K562 (cell line): ENCODE results near the gene NBEAL2. TPM values are rescaled to one million over a fixed set of nuclear protein-coding genes. Genes with fewer than 3 reads are reported as not detected.
A peak's percentile ranks its signal among the peaks of the same experiment; 100 is the strongest.

ENCODE experiments used
- ATAC-seq: fragments of 200-7000 bp; cut with Tn5 transposase; 3 replicates; pipeline ENCODE4 v1.9.1; 2020; ENCODE audit warnings: moderate library complexity
- BruUV-seq: library from RNA; stranded (reverse); fragments of 400-500 nt; replicated peaks from 2 replicates; lab custom pipeline; 2021; lab: Mats Ljungman, UMichigan
- CTCF ChIA-PET: fragments of 300-600 bp; formaldehyde crosslinking; extraction: SDS; loops from one replicate; lab custom pipeline; 2021; ENCODE audit warnings: low intra/inter-chr PET ratio; lab: Yijun Ruan, JAX
- POLR2A ChIA-PET: fragments of 300-600, 350-650 bp; sonication (Branson Sonifier 250); formaldehyde crosslinking; extraction: SDS; loops from one replicate; lab custom pipeline; 2021; ENCODE audit warnings: antibody characterized with exemption, inconsistent platforms; lab: Yijun Ruan, JAX
- DNase-seq, 4 experiments: peaks; one replicate each; pipeline versions ENCODE4 v3.0.0 to v3.0.0-alpha.2; 2011 to 2018; ENCODE audit warnings: low spot score in 3 of 4, mixed read lengths in 3 of 4; ENCODE audit errors: extremely low read depth in 1 of 4
- FAIRE-seq: peaks from 2 replicates; lab custom pipeline; 2011; peaks lifted over from hg19 to GRCh38; lab: Jason Lieb, UNC
- H2AFZ ChIP-seq: 2 replicates; pipeline ENCODE4 v1.6.0; 2011; ENCODE audit warnings: low read depth, low read length, control low read depth, inconsistent platforms
- H3K27ac ChIP-seq: fragments of 200-600 bp; 3 replicates; pipeline ENCODE4 v1.8.0; 2011; ENCODE audit warnings: low read depth, mild to moderate bottlenecking, control low read depth, inconsistent platforms, low read length, moderate library complexity, mixed read lengths; ENCODE audit errors: extremely low read depth
- H3K27me3 ChIP-seq, 2 experiments: fragments of 300-600 bp in 1 of 2; 2 replicates in 1 of 2; 3 replicates in 1 of 2; pipeline versions ENCODE4 v1.6.0 to v1.8.0; 2011; ENCODE audit warnings: inconsistent platforms in 2 of 2, low read length in 2 of 2, mild to moderate bottlenecking in 1 of 2, mixed read lengths in 1 of 2, moderate library complexity in 1 of 2; ENCODE audit not compliant: control insufficient read depth in 2 of 2, insufficient read depth in 2 of 2
- H3K36me3 ChIP-seq: fragments of 300-600 bp; 3 replicates; pipeline ENCODE4 v1.8.0; 2011; ENCODE audit warnings: mild to moderate bottlenecking, low read length, inconsistent platforms; ENCODE audit not compliant: control insufficient read depth, insufficient read depth
- H3K4me1 ChIP-seq, 2 experiments: fragments of 200-600 bp in 1 of 2; replicated peaks in 1 of 2; 2 replicates in 1 of 2; 3 replicates in 1 of 2; pipeline versions ENCODE4 v1.5.1 to v1.8.0; 2011; ENCODE audit warnings: inconsistent platforms in 2 of 2, low read length in 2 of 2, mild to moderate bottlenecking in 1 of 2, mixed read lengths in 1 of 2, moderate library complexity in 1 of 2; ENCODE audit not compliant: control insufficient read depth in 2 of 2, insufficient read depth in 2 of 2
- H3K4me2 ChIP-seq: 2 replicates; pipeline ENCODE4 v1.6.1; 2011; ENCODE audit warnings: low read length, control low read depth, inconsistent platforms, mixed read lengths; ENCODE audit not compliant: insufficient read depth
- H3K4me3 ChIP-seq: fragments of 200-600 bp; sonication (generic), shearing (Covaris generic); 2 replicates; pipeline ENCODE4 v1.5.1; 2016; ENCODE audit warnings: control low read depth, inconsistent platforms
- H3K79me2 ChIP-seq: fragments of 200-600 bp; 3 replicates; pipeline ENCODE4 v1.8.0; 2011; ENCODE audit warnings: low read length, inconsistent platforms; ENCODE audit not compliant: control insufficient read depth, insufficient read depth
- H3K9ac ChIP-seq, 2 experiments: 2 replicates each; pipeline versions ENCODE4 v1.6.0 to v1.6.1; 2011; ENCODE audit warnings: low read depth in 2 of 2, low read length in 2 of 2, control low read depth in 1 of 2, inconsistent platforms in 1 of 2, mild to moderate bottlenecking in 1 of 2, mixed read lengths in 1 of 2; ENCODE audit not compliant: insufficient read depth in 1 of 2
- H3K9me1 ChIP-seq: one replicate; pipeline ENCODE4 v1.6.0; 2011; ENCODE audit warnings: inconsistent platforms, mild to moderate bottlenecking, low read length, moderate library complexity; ENCODE audit not compliant: control insufficient read depth, insufficient read depth
- H3K9me3 ChIP-seq: replicated peaks from 2 replicates; pipeline ENCODE4 v1.5.1; 2011; ENCODE audit warnings: low read depth, low read length, inconsistent platforms; ENCODE audit not compliant: control insufficient read depth, insufficient read depth
- H4K20me1 ChIP-seq: replicated peaks from 2 replicates; pipeline ENCODE4 v1.6.1; 2011; ENCODE audit warnings: low read length, inconsistent platforms, mixed read lengths; ENCODE audit not compliant: control insufficient read depth, insufficient read depth
- BRCA1 ChIP-seq, 2 experiments: fragments of 450-650 bp in 1 of 2; sonication (generic) in 1 of 2; formaldehyde crosslinking in 1 of 2; IDR thresholded peaks; 2 replicates each; pipeline versions ENCODE4 v1.5.0 to v1.6.1; 2017 to 2020; ENCODE audit warnings: mild to moderate bottlenecking in 1 of 2, missing genetic modification reagents in 1 of 2
- HDAC2 ChIP-seq: fragments of 450-650 bp; IDR thresholded peaks from 2 replicates; pipeline ENCODE4 v1.6.1; 2016; ENCODE audit warnings: mild to moderate bottlenecking
- KLF6 ChIP-seq: fragments of 250-450 bp; sonication (Bioruptor Pico); IDR thresholded peaks from 2 replicates; pipeline ENCODE4 v1.4.0; 2020; ENCODE audit warnings: mild to moderate bottlenecking, moderate library complexity, borderline replicate concordance
- POLR2A ChIP-seq: fragments of 450-650 bp; conservative IDR thresholded peaks from 2 replicates; pipeline ENCODE4 v1.6.1; 2016
- POLR3G ChIP-seq: IDR thresholded peaks from 2 replicates; pipeline ENCODE4 v1.6.1; 2011; ENCODE audit not compliant: insufficient read length, insufficient replicate concordance; ENCODE audit errors: extremely low read depth
- SMARCA5 ChIP-seq: fragments of 450-650 bp; IDR thresholded peaks from 2 replicates; pipeline ENCODE4 v1.6.1; 2016
- TCF3 ChIP-seq: sonication (generic); formaldehyde crosslinking; IDR thresholded peaks from 2 replicates; pipeline ENCODE4 v1.4.0; 2020; ENCODE audit warnings: mild to moderate bottlenecking, missing genetic modification reagents
- ZC3H4 ChIP-seq: sonication (generic); formaldehyde crosslinking; IDR thresholded peaks from 2 replicates; pipeline ENCODE4 v1.9.0; 2021; ENCODE audit warnings: missing genetic modification reagents, borderline replicate concordance
- WGBS: fragments of 100-300 bp; shearing (Covaris generic); methylation state at CpG from one replicate; pipeline ENCODE4 v1.1.6; 2016; ENCODE audit warnings: low coverage, mixed read lengths; ENCODE audit not compliant: insufficient coverage; ENCODE audit errors: missing lambda C conversion rate; 5-methylcytosine and 5-hydroxymethylcytosine counted together
- in situ Hi-C: fragments of 300-500 bp; cut with MboI; formaldehyde crosslinking; loops from 4 replicates; pipeline ENCODE4 v1.15.0; 2018; ENCODE audit warnings: inconsistent platforms, mixed read lengths
- intact Hi-C: fragments of 100-400 bp; cut with micrococcal nuclease; formaldehyde crosslinking; loops from 2 replicates; pipeline ENCODE4 v1.14.2; 2022
- polyA plus RNA-seq, 8 experiments: library from polyadenylated mRNA; depleted of rRNA in 4 of 8; stranded (reverse) in 5 of 8; unstranded in 3 of 8; fragments of >200 nt; fragmentation: Nextera tagmentation in 2 of 8; fragmentation: Illumina TruSeq in 1 of 8; extraction: Ambion mirVana in 2 of 8; extraction: Trizol in 1 of 8; gene quantifications; 2 replicates each; pipeline versions ENCODE4 v1.2.1 to v1.2.3, GENCODE V29; 2011 to 2014; ENCODE audit warnings: inconsistent platforms in 1 of 8, missing spikeins in 1 of 8
- total RNA-seq, 7 experiments: library from RNA; depleted of rRNA in 6 of 7; stranded (reverse); fragments of >200 nt in 6 of 7; fragmentation: Illumina TruSeq in 2 of 7; extraction: Trizol in 2 of 7; gene quantifications; 2 replicates each; pipeline versions ENCODE4 v1.2.1 to v1.2.3, GENCODE V29; 2011 to 2021; ENCODE audit warnings: low replicate concordance in 1 of 7
- TF ChIP-seq, protein P1 (sequence below), 2 experiments: fragments of 450-650 bp; conservative IDR thresholded peaks; 2 replicates each; pipeline ENCODE4 v1.6.1; 2017; ENCODE audit warnings: mild to moderate bottlenecking in 2 of 2, moderate library complexity in 2 of 2
- TF ChIP-seq, protein P2 (sequence below), 2 experiments: fragments of 450-650 bp; formaldehyde crosslinking in 1 of 2; IDR thresholded peaks; 2 replicates each; pipeline versions ENCODE4 v1.4.0 to v1.6.1; 2014 to 2020; ENCODE audit warnings: mild to moderate bottlenecking in 2 of 2, borderline replicate concordance in 1 of 2, low read depth in 1 of 2
- TF ChIP-seq, protein P3 (sequence below): IDR thresholded peaks from 2 replicates; pipeline ENCODE4 v1.6.1; 2014; ENCODE audit warnings: antibody characterized with exemption

Gene NBEAL2
- total and polyA plus RNA-seq, 9 of the 15 experiments (the other 6 are each of a cell fraction or from before 2014, with no cell fraction given): 0.06 to 114 (median 29.6) TPM

DNA sequence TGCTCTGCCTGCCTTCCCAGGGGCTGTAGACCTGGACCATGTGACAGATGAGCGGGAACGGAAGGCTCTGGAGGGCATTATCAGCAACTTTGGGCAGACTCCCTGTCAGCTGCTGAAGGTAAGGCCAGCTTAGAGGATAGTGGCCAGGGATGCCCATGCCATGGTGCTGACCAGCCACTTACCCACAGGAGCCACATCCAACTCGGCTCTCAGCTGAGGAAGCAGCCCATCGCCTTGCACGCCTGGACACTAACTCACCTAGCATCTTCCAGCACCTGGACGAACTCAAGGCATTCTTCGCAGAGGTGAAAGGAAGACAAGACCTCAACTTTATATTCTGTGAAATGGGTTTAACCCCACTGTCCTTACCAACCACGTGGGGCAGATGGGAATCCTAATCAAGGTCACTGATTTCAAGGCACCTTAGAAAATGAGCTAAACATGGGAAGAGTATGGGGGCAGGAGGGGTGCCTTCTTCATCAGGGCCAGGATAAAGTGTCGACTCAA, 26.7 kb downstream of the NBEAL2 start:
- peaks cover 0 to 26% of the 10 kb centered on the region in 2 experiments; a peak in 1 of 5 replicates for H3K4me1 ChIP-seq
- peak; percentile 70 for FAIRE-seq
- ChIA-PET CTCF (no interaction called here), POLR2A (interaction anchor here (0.7 to 2.2 kb wide), 7 partner anchors 8 to 27 kb away, joined by 3 to 8 read pairs (median 5); partner anchors contain the start of gene NBEAL2)
- no peak overlapping the region for H3K4me2 ChIP-seq
- H3K79me2 ChIP-seq: no peaks in the 10 kb centered on the region
- H3K9me3 ChIP-seq: no peaks in the 10 kb centered on the region
- H2AFZ ChIP-seq: no peak overlapping the region
- BruUV-seq: no TSS peak
- H3K9ac ChIP-seq: no peak overlapping the region
- in situ Hi-C loops: no loop called here
- no peaks in the 10 kb centered on the region for H3K9me1 ChIP-seq
- H3K4me3 ChIP-seq: no peak overlapping the region
- no peaks in the 10 kb centered on the region for H3K27me3 ChIP-seq
- peaks cover 89% of the 10 kb centered on the region; the same call in 2 of the 3 replicates for H3K36me3 ChIP-seq
- intact Hi-C loops: no loop called here
- ATAC-seq: no peak
- 85% methylated on average over 9 of the region's 9 CpGs for WGBS
- no peak overlapping the region for H3K27ac ChIP-seq
- DNase-seq: no peak
- H4K20me1 ChIP-seq: 0 out of 2 replicates have a peak, but pooled peaks cover 3% of the 10 kb centered on the region
- TF ChIP-seq KLF6 (CRISPR knock-in tag) (no peak), POLR2A (no peak), BRCA1 (IDR thresholded peaks at IDR 0.05) (no peak), BRCA1 (CRISPR knock-in tag; IDR thresholded peaks at IDR 0.05) (no peak), SMARCA5 (peak; percentile 70; the same call in 1 of the 2 replicates), ZC3H4 (no peak), POLR3G (no peak), TCF3 (CRISPR knock-in tag) (no peak), HDAC2 (peak; percentile 48; the same call in 1 of the 2 replicates)
- TF ChIP-seq, protein P1, sequence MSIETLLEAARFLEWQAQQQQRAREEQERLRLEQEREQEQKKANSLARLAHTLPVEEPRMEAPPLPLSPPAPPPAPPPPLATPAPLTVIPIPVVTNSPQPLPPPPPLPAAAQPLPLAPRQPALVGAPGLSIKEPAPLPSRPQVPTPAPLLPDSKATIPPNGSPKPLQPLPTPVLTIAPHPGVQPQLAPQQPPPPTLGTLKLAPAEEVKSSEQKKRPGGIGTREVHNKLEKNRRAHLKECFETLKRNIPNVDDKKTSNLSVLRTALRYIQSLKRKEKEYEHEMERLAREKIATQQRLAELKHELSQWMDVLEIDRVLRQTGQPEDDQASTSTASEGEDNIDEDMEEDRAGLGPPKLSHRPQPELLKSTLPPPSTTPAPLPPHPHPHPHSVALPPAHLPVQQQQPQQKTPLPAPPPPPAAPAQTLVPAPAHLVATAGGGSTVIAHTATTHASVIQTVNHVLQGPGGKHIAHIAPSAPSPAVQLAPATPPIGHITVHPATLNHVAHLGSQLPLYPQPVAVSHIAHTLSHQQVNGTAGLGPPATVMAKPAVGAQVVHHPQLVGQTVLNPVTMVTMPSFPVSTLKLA (conservative IDR thresholded peaks at IDR 0.05): no peak
- TF ChIP-seq, protein P2, sequence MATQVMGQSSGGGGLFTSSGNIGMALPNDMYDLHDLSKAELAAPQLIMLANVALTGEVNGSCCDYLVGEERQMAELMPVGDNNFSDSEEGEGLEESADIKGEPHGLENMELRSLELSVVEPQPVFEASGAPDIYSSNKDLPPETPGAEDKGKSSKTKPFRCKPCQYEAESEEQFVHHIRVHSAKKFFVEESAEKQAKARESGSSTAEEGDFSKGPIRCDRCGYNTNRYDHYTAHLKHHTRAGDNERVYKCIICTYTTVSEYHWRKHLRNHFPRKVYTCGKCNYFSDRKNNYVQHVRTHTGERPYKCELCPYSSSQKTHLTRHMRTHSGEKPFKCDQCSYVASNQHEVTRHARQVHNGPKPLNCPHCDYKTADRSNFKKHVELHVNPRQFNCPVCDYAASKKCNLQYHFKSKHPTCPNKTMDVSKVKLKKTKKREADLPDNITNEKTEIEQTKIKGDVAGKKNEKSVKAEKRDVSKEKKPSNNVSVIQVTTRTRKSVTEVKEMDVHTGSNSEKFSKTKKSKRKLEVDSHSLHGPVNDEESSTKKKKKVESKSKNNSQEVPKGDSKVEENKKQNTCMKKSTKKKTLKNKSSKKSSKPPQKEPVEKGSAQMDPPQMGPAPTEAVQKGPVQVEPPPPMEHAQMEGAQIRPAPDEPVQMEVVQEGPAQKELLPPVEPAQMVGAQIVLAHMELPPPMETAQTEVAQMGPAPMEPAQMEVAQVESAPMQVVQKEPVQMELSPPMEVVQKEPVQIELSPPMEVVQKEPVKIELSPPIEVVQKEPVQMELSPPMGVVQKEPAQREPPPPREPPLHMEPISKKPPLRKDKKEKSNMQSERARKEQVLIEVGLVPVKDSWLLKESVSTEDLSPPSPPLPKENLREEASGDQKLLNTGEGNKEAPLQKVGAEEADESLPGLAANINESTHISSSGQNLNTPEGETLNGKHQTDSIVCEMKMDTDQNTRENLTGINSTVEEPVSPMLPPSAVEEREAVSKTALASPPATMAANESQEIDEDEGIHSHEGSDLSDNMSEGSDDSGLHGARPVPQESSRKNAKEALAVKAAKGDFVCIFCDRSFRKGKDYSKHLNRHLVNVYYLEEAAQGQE (IDR thresholded peaks at IDR 0.05; ENCODE audit: borderline replicate concordance): no peak
- TF ChIP-seq, protein P2 (CRISPR knock-in tag; IDR thresholded peaks at IDR 0.05; ENCODE audit: low read depth): no peak
- TF ChIP-seq, protein P3, sequence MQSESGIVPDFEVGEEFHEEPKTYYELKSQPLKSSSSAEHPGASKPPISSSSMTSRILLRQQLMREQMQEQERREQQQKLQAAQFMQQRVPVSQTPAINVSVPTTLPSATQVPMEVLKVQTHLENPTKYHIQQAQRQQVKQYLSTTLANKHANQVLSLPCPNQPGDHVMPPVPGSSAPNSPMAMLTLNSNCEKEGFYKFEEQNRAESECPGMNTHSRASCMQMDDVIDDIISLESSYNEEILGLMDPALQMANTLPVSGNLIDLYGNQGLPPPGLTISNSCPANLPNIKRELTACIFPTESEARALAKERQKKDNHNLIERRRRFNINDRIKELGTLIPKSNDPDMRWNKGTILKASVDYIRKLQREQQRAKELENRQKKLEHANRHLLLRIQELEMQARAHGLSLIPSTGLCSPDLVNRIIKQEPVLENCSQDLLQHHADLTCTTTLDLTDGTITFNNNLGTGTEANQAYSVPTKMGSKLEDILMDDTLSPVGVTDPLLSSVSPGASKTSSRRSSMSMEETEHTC: no peak
